MCF 10A (cell line): ENCODE results near the gene PRPF6. TPM values are rescaled to one million over a fixed set of nuclear protein-coding genes. Genes with fewer than 3 reads are reported as not detected.

Source experiments
- BruUV-seq: library from RNA; stranded (reverse); fragments of 400-500 nt; replicated peaks from 2 replicates; lab custom pipeline; 2021; lab: Mats Ljungman, UMichigan
- CTCF ChIA-PET: fragments of 300-600 bp; sonication (Branson Sonifier 250); formaldehyde crosslinking; extraction: SDS; loops from one replicate; lab custom pipeline; 2021; ENCODE audit warnings: antibody characterized with exemption, inconsistent platforms; lab: Yijun Ruan, JAX
- POLR2A ChIA-PET: fragments of 300-600, 350-650 bp; sonication (Branson Sonifier 250); formaldehyde crosslinking; extraction: SDS; loops from one replicate; lab custom pipeline; 2020; ENCODE audit warnings: antibody characterized with exemption, inconsistent platforms; lab: Yijun Ruan, JAX
- DNase-seq: peaks from one replicate; pipeline ENCODE4 v3.0.0-alpha.2; 2018; ENCODE audit not compliant: unreplicated experiment
- H3K27ac Mint-ChIP-seq: one replicate; pipeline ENCODE4 v1.8.0; 2022; ENCODE audit warnings: mild to moderate bottlenecking, low read depth, mixed read lengths; ENCODE audit not compliant: unreplicated experiment
- H3K27me3 Mint-ChIP-seq: one replicate; pipeline ENCODE4 v1.8.0; 2022; ENCODE audit warnings: mixed read lengths; ENCODE audit not compliant: insufficient read depth, unreplicated experiment
- H3K36me3 Mint-ChIP-seq: one replicate; pipeline ENCODE4 v1.8.0; 2022; ENCODE audit warnings: mild to moderate bottlenecking, moderate library complexity, mixed read lengths; ENCODE audit not compliant: insufficient read depth, unreplicated experiment
- H3K4me1 Mint-ChIP-seq: one replicate; pipeline ENCODE4 v1.8.0; 2022; ENCODE audit warnings: mixed read lengths; ENCODE audit not compliant: insufficient read depth, unreplicated experiment
- H3K4me3 Mint-ChIP-seq: one replicate; pipeline ENCODE4 v1.8.0; 2022; ENCODE audit warnings: mild to moderate bottlenecking, moderate library complexity, mixed read lengths; ENCODE audit not compliant: unreplicated experiment
- H3K9me3 Mint-ChIP-seq: one replicate; pipeline ENCODE4 v1.8.0; 2022; ENCODE audit warnings: mixed read lengths; ENCODE audit not compliant: unreplicated experiment
- CTCF ChIP-seq: fragments of 200-600 bp; IDR thresholded peaks from one replicate; pipeline ENCODE4 v1.8.0; 2022; ENCODE audit warnings: antibody characterized with exemption, mild to moderate bottlenecking; ENCODE audit not compliant: unreplicated experiment
- intact Hi-C: fragments of 100-400 bp; cut with micrococcal nuclease; formaldehyde crosslinking; loops from 2 replicates; pipeline ENCODE4 v1.14.1; 2022
- total RNA-seq: library from RNA; stranded (reverse); gene quantifications from 2 replicates; pipeline ENCODE4 v1.2.3, GENCODE V29; 2022

PRPF6 gene
- total RNA-seq, 1 experiment from 2014 or later = 70.9 TPM

DNA sequence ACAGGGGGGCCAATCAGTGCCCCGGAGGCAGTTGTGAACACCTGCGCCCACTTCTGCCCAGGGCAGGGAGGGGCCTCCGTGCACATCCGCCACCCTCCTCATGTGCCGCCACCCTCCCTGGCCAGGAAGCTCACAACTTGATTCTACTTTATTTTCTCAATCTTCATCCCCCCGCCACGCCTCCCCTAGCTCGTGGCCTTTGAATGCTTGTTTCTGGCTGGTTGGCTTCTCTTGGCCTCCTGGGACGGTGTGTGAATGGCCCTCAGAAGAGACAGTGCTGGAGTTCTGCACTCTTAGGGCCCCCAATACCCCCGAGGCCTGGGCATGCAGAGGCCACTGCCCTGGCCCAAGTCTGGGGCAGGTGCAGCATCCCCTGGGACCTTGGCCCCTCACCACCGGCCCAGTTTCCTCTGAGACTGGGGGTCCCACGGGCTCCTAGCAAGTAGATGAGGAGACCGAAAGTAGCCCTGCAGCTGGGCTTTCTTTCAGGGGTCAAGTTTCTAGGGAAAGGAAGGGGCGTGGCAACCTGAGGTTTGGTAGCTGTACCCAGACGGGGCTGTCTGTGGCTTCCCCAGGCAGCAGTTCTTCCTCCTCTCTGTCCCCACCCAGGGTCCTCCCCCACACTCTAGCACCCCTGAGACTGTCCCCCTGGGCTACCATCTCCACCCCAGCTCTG lies 97.1 kb downstream of the PRPF6 start:
- ChIA-PET CTCF (interaction anchor here (4.5 kb wide), 1 partner anchor 8 kb away, joined by 25 read pairs; no protein-coding TSS in a partner anchor), POLR2A (interaction anchor here (0.5 to 2.0 kb wide), 3 partner anchors 13 to 214 kb away, joined by 3 to 10 read pairs (median 8); partner anchors contain the start of gene TCEA2)
- no peak overlapping the region for H3K27ac Mint-ChIP-seq
- no peak for TF ChIP-seq CTCF
- H3K4me1 Mint-ChIP-seq = peaks cover 8% of the 10 kb centered on the region
- DNase-seq = no peak
- no peak overlapping the region for H3K4me3 Mint-ChIP-seq
- no peaks in the 10 kb centered on the region for H3K9me3 Mint-ChIP-seq
- H3K27me3 Mint-ChIP-seq = no peaks in the 10 kb centered on the region
- peaks cover under 1% of the 10 kb centered on the region for H3K36me3 Mint-ChIP-seq
- intact Hi-C loops = no loop called here
- BruUV-seq = no TSS peak

DNA sequence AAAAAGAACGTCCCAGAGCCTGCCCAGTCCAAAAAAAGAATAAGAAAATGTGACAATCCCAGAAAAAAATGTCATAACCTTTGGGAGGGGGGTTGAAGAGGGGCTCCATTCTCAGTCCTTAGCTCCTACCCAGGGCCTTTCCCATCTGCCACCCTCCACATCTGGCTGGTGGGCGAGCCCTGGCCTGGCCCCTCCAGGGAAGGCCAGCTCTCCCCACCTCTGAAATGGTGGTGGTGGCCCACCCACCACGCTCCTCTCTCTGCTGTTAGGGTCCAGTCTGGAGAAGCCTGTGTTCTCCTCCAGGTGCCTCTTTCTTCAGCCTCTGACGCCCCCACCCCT lies 98.0 kb downstream of the PRPF6 start:
- peak overlapping the region; percentile 83 for H3K27ac Mint-ChIP-seq
- no peaks in the 10 kb centered on the region for H3K27me3 Mint-ChIP-seq
- ChIA-PET CTCF (interaction anchor here (0.6 to 8.9 kb wide), 4 partner anchors 9 to 207 kb away, joined by 5 to 93 read pairs (median 16); no protein-coding TSS in a partner anchor), POLR2A (interaction anchor here (0.6 to 2.0 kb wide), 6 partner anchors 13 to 54 kb away, joined by 3 to 10 read pairs (median 4); partner anchors contain the start of gene TCEA2)
- DNase-seq = no peak
- no peaks in the 10 kb centered on the region for H3K9me3 Mint-ChIP-seq
- no peak for TF ChIP-seq CTCF
- H3K4me3 Mint-ChIP-seq = peak overlapping the region; percentile 73
- peaks cover 6% of the 10 kb centered on the region for H3K36me3 Mint-ChIP-seq
- H3K4me1 Mint-ChIP-seq = peaks cover 8% of the 10 kb centered on the region
- intact Hi-C loops = no loop called here
- no TSS peak for BruUV-seq

DNA sequence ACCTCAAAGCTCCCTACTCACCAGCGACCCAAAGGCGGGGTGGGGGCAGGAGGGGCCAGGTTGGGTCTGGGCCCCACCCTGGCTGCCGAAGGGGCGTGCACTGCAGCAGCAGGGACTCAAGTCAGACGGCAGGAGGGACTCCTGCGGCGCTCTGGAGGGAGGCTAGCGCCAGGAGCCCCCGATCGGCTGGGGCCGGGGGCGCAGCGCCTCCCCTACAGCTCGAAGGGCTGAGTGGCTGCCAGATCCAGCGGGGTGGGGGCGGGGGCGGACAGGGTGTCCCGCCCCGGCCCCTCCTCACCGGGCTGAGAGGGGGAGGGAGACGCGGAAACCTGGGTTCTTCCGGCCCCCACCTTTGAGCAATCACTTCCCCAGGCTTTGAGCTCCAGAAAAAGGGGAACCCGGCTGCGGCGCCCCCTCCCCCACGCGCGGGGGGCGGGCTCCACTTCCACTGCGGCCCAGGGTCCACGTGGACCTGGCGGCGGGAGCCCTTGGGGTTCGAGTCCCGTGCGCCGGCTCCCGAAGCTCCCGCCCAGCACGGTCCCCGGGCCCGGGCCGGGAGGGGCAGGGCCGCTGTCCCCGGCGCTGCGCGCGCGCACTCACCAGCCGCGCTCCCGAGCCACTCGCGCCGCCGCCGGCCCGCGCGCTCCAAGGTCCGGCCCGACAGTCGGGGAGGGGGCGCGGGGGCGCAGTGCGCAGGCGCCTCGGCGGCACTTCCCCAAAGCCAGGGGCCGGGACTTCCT lies 98.5 kb downstream of the PRPF6 start, which contains the start of gene RGS19:
RGS19 (minus strand) TSS at position 246 of the 740 bp plus-strand sequence. CDS start 2,632 bp downstream, outside the sequence.
- CTCF ChIA-PET = interaction anchor here (0.5 to 8.9 kb wide), 5 partner anchors 10 to 1574 kb away, joined by 3 to 93 read pairs (median 6); no protein-coding TSS in a partner anchor
- peak; percentile 47 for DNase-seq

More for the DNA sequence above, 98.5 kb downstream of the PRPF6 start, which contains the start of gene RGS19:
- no TSS peak for BruUV-seq
- Mint-ChIP-seq H3K36me3 (peaks cover 6% of the 10 kb centered on the region), H3K27me3 (no peaks in the 10 kb centered on the region), H3K27ac (peak within 1 kb of the TSS; percentile 83), H3K4me1 (peaks cover 8% of the 10 kb centered on the region), H3K9me3 (no peaks in the 10 kb centered on the region), H3K4me3 (peak within 1 kb of the TSS; percentile 73)
- TF ChIP-seq CTCF = no peak
- POLR2A ChIA-PET = interaction anchor here (0.6 to 2.0 kb wide), 10 partner anchors 14 to 806 kb away, joined by 3 to 10 read pairs (median 4); partner anchors contain the start of genes ARFGAP1, SAMD10 and TCEA2
- intact Hi-C loops = no loop called here
